ENCODE data around the gene WRAP53. TPM values are rescaled to one million over a fixed set of nuclear protein-coding genes. Genes with fewer than 3 reads are reported as not detected.

The WRAP53 gene
- total and polyA plus RNA-seq, 2 of the 13 experiments (the other 11 are each of a cell fraction or from before 2014, with no cell fraction given), result 7.0 to 19.5 TPM

- TF ChIP-seq HMGXB4 (CRISPR knock-in tag; IDR thresholded peaks at IDR 0.05; ENCODE audit: borderline replicate concordance in 1 of 2, low read depth in 1 of 2) (peak in 1 of 2 experiments; percentile 17; a peak in 2 of 4 replicates), POLR2AphosphoS2 (IDR thresholded peaks at IDR 0.05; ENCODE audit: low read depth, low read length) (no peak), PLSCR1 (CRISPR knock-in tag; IDR thresholded peaks at IDR 0.05; ENCODE audit: borderline replicate concordance) (no peak), HIC2 (CRISPR knock-in tag; IDR thresholded peaks at IDR 0.05; ENCODE audit: low read depth) (no peak), THRA (CRISPR knock-in tag; IDR thresholded peaks at IDR 0.05; ENCODE audit: borderline replicate concordance) (0 out of 2 replicates have a peak, but pooled peaks have one; percentile 7), RERE (CRISPR knock-in tag; IDR thresholded peaks at IDR 0.05; ENCODE audit: low read depth) (no peak), KAT7 (CRISPR knock-in tag; IDR thresholded peaks at IDR 0.05; ENCODE audit: borderline replicate concordance) (no peak), MBNL3 (CRISPR knock-in tag; conservative IDR thresholded peaks at IDR 0.05) (no peak), HBP1 (CRISPR knock-in tag; IDR thresholded peaks at IDR 0.05; ENCODE audit: low read depth) (peak; percentile 76; the same call in 1 of the 2 replicates), IKZF5 (CRISPR knock-in tag; IDR thresholded peaks at IDR 0.05) (0 out of 2 replicates have a peak, but pooled peaks have one; percentile 27)
Measured at GRCh38 chr17:7685533-7686221, 2.6 kb upstream of the WRAP53 start (continued).
